GM12891 (cell line): ENCODE data around the gene TAF5.

Experiments used
- DNase-seq: peaks from one replicate; pipeline ENCODE4 v3.0.0; 2011; ENCODE audit warnings: low spot score; ENCODE audit not compliant: insufficient read length
- FAIRE-seq: peaks from 2 replicates; lab custom pipeline; 2011; peaks lifted over from hg19 to GRCh38; lab: Jason Lieb, UNC
- PAX5 ChIP-seq: IDR thresholded peaks from 2 replicates; pipeline ENCODE4 v1.6.1; 2011; ENCODE audit warnings: low read length, moderate library complexity, mild to moderate bottlenecking; ENCODE audit not compliant: insufficient read depth, severe bottlenecking
- POLR2A ChIP-seq: IDR thresholded peaks from 2 replicates; pipeline ENCODE4 v1.6.1; 2011; ENCODE audit warnings: low read depth, low read length, control low read depth
- POLR2AphosphoS5 ChIP-seq: IDR thresholded peaks from 2 replicates; pipeline ENCODE4 v1.6.1; 2011; ENCODE audit warnings: low read depth, low read length, control low read depth
- POU2F2 ChIP-seq: IDR thresholded peaks from 2 replicates; pipeline ENCODE4 v1.6.1; 2011; ENCODE audit warnings: low read depth, mild to moderate bottlenecking, control low read depth, low read length, moderate library complexity
- SPI1 ChIP-seq: IDR thresholded peaks from 2 replicates; pipeline ENCODE4 v1.6.1; 2011; ENCODE audit warnings: low read depth, low read length, control low read depth
- TAF1 ChIP-seq: IDR thresholded peaks from 2 replicates; pipeline ENCODE4 v1.6.1; 2011; ENCODE audit warnings: low read depth, low read length, control low read depth

Gene TAF5

DNA sequence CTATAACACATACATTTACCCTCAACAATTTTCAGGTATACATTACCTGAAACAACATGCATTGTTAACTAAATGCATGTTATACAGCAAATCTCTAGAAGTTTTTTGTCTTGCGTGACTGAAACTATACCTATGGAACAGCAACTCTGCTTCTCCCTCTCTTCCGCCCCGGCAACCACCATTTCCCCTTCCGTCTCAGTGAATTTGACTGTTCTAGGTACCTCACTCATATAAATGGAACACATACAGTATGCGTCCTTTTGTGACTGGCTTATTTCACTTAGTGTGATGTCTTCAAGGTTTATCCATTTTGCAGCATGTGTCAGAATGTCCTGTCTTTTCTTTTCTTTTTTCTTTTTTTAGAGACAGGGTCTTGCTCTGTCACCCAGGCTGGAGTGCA lies 61.9 kb downstream of the TAF5 start:
- no peak for FAIRE-seq

GRCh38 chr10:103431902-103432301 lies 64.1 kb downstream of the TAF5 start:
- TF ChIP-seq POLR2AphosphoS5: no peak
- no peak for TF ChIP-seq PAX5
- TF ChIP-seq POLR2A: no peak
- no peak for TF ChIP-seq SPI1
- no peak for TF ChIP-seq POU2F2
- no peak for TF ChIP-seq TAF1
- FAIRE-seq: no peak

More for the DNA sequence above, 61.9 kb downstream of the TAF5 start:
- no peak for DNase-seq
- no peak for TF ChIP-seq POLR2A

DNA sequence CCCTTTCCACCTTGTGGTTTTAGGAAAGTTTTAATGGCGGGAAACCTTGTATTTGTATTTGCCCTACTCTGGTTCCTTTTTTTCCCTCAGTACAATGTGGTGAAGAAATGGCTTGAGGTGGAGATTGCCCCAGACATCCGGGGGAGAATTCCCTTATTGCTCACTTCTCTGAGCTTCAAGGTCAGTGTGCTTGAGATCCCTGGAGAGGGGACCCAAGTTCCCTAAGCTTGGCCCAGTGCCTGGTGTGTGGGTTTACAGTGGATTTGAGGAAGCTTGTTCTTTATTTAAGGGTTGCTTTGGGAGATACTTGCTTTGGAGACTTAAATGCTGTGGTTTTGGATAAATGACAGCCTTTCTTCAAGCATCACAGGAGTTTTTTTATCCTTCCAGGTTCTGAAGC lies 66.1 kb downstream of the TAF5 start:
- no peak for TF ChIP-seq PAX5
- no peak for TF ChIP-seq TAF1
- no peak for TF ChIP-seq POLR2A
- TF ChIP-seq POU2F2: no peak
- TF ChIP-seq POLR2AphosphoS5: no peak
- TF ChIP-seq SPI1: no peak
- no peak for DNase-seq
- FAIRE-seq: no peak

More at GRCh38 chr10:103431902-103432301, 64.1 kb downstream of the TAF5 start:
- DNase-seq: no peak
